ENCODE measurements around the gene DDX49. TPM values are rescaled to one million over a fixed set of nuclear protein-coding genes. Genes with fewer than 3 reads are reported as not detected.
"Not testable (repeated sequence)": the region's sequence is repeated elsewhere in the genome, so short reads cannot be mapped to it uniquely, and the experiment has no call there.

DDX49 gene
- total RNA-seq, 1 donor from 2014 or later: 49.1 TPM

- DNase-seq (ENCODE audit: low spot score): no peak
These were observed 10.4 kb upstream of the DDX49 start for GRCh38 chr19:18908917-18909619.

GRCh38 chr19:18910010-18910409 is 9.5 kb upstream of the DDX49 start:
- no peak for DNase-seq (ENCODE audit: low spot score)

DNA sequence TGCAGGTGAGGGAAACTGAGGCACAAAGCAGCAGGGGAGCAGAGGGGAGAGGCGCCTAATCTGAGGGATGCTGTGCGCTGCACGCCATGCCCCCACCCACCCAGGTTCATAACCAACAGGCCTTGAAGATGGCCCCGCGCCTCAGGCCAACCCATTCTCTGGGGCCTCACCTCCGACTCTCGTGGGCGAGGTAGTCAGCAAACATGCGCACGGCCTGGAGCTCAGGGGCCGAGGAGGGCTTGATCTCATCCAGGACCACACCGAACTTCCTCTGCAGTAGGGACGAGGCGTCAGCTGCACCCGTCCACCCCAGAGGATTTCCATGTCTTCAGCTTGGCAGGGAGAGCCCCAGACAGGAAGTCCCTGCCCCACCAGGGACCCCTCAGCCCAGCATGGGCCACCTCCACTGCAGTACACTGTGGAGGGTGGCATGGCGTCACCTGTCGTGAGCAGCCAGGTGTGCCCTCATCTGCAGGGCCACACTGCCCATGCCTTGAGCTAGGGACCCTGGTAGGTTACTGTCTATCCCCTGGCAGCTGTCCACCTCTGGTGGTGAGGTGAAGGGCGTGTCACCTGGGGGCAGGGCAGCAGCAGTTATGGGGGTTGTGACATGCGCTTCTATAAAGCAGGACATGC is 8.6 kb upstream of the DDX49 start:
- no peak for DNase-seq (ENCODE audit: low spot score)

GRCh38 chr19:18912933-18913332 is 6.6 kb upstream of the DDX49 start:
- DNase-seq (ENCODE audit: low spot score): no peak

GRCh38 chr19:18913466-18913865 is 6.0 kb upstream of the DDX49 start:
- DNase-seq (ENCODE audit: low spot score): no peak

- DNase-seq (ENCODE audit: low spot score): no peak
These were observed 3.9 kb upstream of the DDX49 start for GRCh38 chr19:18915639-18916038.

GRCh38 chr19:18917593-18917992 is 1.9 kb upstream of the DDX49 start:
- not testable (repeated sequence) for DNase-seq (ENCODE audit: low spot score)

DNA sequence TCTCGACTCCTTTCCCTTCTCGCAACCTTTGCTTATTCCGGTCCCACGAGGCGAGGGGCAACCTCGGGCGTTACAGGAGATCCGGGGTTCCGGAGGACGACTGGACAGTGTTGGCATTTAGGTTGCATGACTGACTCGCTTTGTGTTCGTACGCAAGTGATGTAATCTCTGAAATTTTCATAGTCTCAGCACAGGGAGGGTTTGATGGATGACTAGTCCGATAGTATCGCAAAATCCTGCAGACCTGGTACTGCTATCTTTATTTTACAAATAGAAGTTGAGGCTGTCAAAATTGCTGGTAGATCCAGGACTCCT is 342 bp downstream of the DDX49 start:
- DNase-seq (ENCODE audit: low spot score): no peak

GRCh38 chr19:18920400-18920799 is 885 bp downstream of the DDX49 start:
- DNase-seq (ENCODE audit: low spot score): no peak

DNA sequence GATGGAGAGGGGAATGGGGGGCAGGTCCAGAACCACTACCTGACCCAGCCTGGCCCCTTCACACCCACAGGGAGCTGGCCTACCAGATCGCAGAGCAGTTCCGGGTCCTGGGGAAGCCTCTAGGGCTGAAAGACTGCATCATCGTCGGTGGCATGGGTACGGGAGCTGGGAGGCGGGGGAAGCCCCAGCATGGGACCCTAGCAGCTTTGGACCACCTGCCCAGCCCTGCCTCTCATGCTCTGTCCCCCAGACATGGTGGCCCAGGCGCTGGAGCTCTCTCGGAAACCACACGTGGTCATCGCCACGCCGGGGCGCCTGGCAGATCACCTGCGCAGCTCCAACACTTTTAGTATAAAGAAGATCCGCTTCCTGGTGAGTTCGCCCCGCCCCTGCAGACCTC is 2.1 kb downstream of the DDX49 start:
- DNase-seq (ENCODE audit: low spot score): no peak

- DNase-seq (ENCODE audit: low spot score): no peak
These were observed 2.9 kb downstream of the DDX49 start for GRCh38 chr19:18922228-18922985.

DNA sequence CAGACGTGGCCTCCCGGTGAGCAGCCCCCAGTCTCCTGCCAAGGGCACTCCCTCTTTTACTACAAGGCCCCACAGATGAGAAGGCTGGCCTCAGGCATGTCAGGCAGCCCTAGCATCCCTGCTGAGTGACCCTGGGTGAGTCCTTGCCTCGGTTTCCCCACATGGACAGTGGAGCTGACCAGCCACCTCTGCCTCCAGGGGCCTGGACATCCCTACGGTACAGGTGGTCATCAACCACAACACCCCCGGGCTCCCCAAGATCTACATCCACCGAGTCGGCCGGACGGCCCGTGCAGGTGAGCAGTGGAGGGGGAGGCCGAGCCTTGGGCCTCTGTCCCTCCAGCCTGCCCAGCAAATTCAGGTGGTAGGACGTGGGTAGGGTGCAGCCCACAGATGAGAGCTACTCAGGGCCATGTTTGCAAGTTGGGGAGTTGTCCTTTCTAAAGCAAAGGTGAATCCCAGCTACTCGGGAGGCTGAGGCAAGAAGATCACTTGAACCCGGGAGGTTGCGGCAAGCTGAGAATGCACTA is 5.2 kb downstream of the DDX49 start:
- DNase-seq (ENCODE audit: low spot score): no peak

DNA sequence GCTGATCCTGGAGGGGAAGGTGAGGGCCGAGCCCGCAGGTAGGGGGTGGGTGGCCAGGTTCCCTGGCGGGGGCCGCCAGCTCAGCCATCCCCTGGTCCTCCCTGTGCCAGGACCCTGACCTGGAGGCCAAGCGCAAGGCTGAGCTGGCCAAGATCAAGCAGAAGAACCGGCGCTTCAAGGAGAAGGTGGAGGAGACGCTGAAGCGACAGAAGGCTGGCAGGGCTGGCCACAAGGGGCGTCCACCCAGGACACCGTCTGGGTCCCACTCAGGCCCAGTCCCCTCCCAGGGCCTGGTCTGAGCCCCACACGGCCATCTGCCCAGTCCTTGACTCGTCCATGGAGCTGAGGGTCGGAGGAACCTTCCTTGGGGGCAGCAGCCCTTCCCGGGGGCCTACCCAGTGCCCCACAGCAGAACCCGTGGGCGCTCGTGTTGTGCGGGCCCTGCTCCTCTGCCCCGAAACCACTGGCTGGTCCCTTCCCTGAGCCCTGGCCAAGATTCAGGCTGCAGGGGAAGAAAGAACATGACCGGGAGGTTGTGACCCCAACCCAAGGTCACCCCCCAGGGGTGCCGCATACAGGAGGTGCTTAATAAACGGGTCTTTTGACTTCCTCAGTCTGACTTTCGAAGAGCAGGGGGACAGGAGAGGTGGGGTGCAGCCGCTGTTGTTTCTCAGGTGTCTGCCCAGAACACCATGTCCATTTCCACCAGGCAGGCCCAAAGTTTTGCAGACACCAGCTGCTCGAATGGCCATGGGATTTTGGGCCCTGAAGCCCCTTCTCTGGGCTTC is 8.7 kb downstream of the DDX49 start:
- no peak for DNase-seq (ENCODE audit: low spot score)

- DNase-seq (ENCODE audit: low spot score): no peak
These were observed 9.8 kb downstream of the DDX49 start for GRCh38 chr19:18929311-18929710.

DNA sequence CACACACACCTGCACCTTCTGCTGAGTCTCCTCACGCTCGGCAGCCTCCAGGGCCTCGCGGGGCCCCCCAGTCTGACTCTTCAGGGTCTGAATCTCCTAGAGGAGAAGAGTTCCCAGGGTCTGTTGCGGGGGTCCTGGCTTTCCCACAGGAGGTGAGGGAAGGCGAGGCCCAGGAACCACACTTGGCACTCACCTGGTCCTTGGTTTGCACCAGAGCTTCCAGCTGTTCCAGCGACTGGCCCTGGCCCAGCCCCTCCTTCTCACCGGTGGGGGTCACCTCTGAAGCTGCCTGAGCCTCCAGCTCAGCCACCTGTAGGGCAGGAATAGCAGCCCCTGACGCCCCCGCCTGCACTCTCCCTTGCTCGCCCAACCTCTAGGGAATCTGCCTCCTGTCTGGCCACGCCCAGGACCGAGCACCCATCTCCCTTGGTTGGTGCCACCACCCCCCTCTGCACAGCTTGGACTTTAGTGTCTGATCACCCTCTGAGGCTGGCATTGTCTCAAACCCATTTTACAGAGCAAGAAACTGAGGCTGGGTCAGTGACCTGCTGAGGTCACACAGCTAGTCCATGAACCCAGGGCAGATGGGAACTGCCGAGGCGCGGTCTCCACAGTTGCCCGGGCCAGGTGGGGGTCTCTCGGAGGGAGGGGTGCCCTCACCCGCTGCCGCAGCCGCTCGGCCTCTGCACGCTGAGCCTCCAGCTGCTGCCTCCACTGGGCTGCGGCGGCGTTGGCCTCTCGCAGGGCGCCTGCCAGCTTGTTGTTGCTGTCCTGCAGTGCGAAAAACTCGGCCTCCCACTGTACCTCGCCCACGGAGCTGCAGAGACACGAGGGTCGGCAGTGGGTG is 12.0 kb downstream of the DDX49 start:
- DNase-seq (ENCODE audit: low spot score): no peak

- DNase-seq (ENCODE audit: low spot score): peak; percentile 94
These were observed 12.8 kb downstream of the DDX49 start for GRCh38 chr19:18932216-18932841.

GRCh38 chr19:18933297-18933696 is 13.8 kb downstream of the DDX49 start:
- no peak for DNase-seq (ENCODE audit: low spot score)

GRCh38 chr19:18939163-18939562 is 19.6 kb downstream of the DDX49 start:
- DNase-seq (ENCODE audit: low spot score): no peak

GRCh38 chr19:18939922-18940768 is 20.6 kb downstream of the DDX49 start:
- no peak for DNase-seq (ENCODE audit: low spot score)
